Measurements from ENCODE around the gene OTC. TPM values are rescaled to one million over a fixed set of nuclear protein-coding genes. Genes with fewer than 3 reads are reported as not detected.

Gene OTC
- total RNA-seq, 1 experiment from 2014 or later = not detected

GRCh38 chrX:38341442-38341841 lies 11.0 kb upstream of the OTC start:
- DNase-seq = no peak
- intact Hi-C loops (cut with micrococcal nuclease; ENCODE audit: unreplicated experiment) = no loop called here
- no peaks in the 10 kb centered on the region for H3K36me3 ChIP-seq (ENCODE audit: low read depth)
- H3K9me3 ChIP-seq (ENCODE audit: insufficient read depth, low read depth) = no peaks in the 10 kb centered on the region
- H2AFZ ChIP-seq = no peak overlapping the region
- no peaks in the 10 kb centered on the region for H3K4me1 ChIP-seq (replicated peaks; ENCODE audit: insufficient read depth)
- no peak overlapping the region for H3K27ac ChIP-seq
- BruUV-seq (replicated peaks) = no TSS peak
- H3K4me3 ChIP-seq = no peak overlapping the region
- CTCF ChIA-PET = no interaction called here
- H3K79me2 ChIP-seq (ENCODE audit: low read depth) = no peaks in the 10 kb centered on the region
- H3K9me2 ChIP-seq (ENCODE audit: insufficient read depth) = no peaks in the 10 kb centered on the region
- no peaks in the 10 kb centered on the region for H3F3A ChIP-seq (ENCODE audit: insufficient read depth, low read depth)
- POLR2A ChIA-PET (ENCODE audit: unreplicated experiment) = no interaction called here
- TF ChIP-seq CTCF (conservative IDR thresholded peaks at IDR 0.05) (no peak), EZH2 (IDR thresholded peaks at IDR 0.05; ENCODE audit: low read depth) (no peak)
- H4K20me1 ChIP-seq (ENCODE audit: insufficient read depth) = no peaks in the 10 kb centered on the region
- no peaks in the 10 kb centered on the region for H3K27me3 ChIP-seq (ENCODE audit: insufficient read depth, low read depth)
- H3K4me2 ChIP-seq = no peak overlapping the region

GRCh38 chrX:38342853-38343778 lies 9.3 kb upstream of the OTC start:
- Histone ChIP-seq H3K9me2 (ENCODE audit: insufficient read depth) (no peaks in the 10 kb centered on the region), H3F3A (ENCODE audit: insufficient read depth, low read depth) (no peaks in the 10 kb centered on the region), H3K4me2 (no peak overlapping the region), H4K20me1 (ENCODE audit: insufficient read depth) (no peaks in the 10 kb centered on the region), H3K4me3 (no peak overlapping the region), H3K27me3 (ENCODE audit: insufficient read depth, low read depth) (no peaks in the 10 kb centered on the region), H3K4me1 (replicated peaks; ENCODE audit: insufficient read depth) (no peaks in the 10 kb centered on the region), H3K36me3 (ENCODE audit: low read depth) (no peaks in the 10 kb centered on the region), H3K9me3 (ENCODE audit: insufficient read depth, low read depth) (no peaks in the 10 kb centered on the region), H2AFZ (no peak overlapping the region), H3K27ac (no peak overlapping the region), H3K79me2 (ENCODE audit: low read depth) (no peaks in the 10 kb centered on the region)
- ChIA-PET POLR2A (ENCODE audit: unreplicated experiment) (no interaction called here), CTCF (no interaction called here)
- no TSS peak for BruUV-seq (replicated peaks)
- intact Hi-C loops (cut with micrococcal nuclease; ENCODE audit: unreplicated experiment) = no loop called here
- TF ChIP-seq EZH2 (IDR thresholded peaks at IDR 0.05; ENCODE audit: low read depth) (no peak), CTCF (conservative IDR thresholded peaks at IDR 0.05) (no peak)
- no peak for DNase-seq

GRCh38 chrX:38346150-38346549 lies 6.3 kb upstream of the OTC start:
- Histone ChIP-seq H3K4me2 (no peak overlapping the region), H3K27ac (no peak overlapping the region), H4K20me1 (ENCODE audit: insufficient read depth) (no peaks in the 10 kb centered on the region), H3K36me3 (ENCODE audit: low read depth) (no peaks in the 10 kb centered on the region), H3K4me1 (replicated peaks; ENCODE audit: insufficient read depth) (no peaks in the 10 kb centered on the region), H3K9me3 (ENCODE audit: insufficient read depth, low read depth) (no peaks in the 10 kb centered on the region), H2AFZ (no peak overlapping the region), H3K27me3 (ENCODE audit: insufficient read depth, low read depth) (no peaks in the 10 kb centered on the region), H3K9me2 (ENCODE audit: insufficient read depth) (no peaks in the 10 kb centered on the region), H3F3A (ENCODE audit: insufficient read depth, low read depth) (no peaks in the 10 kb centered on the region), H3K4me3 (no peak overlapping the region), H3K79me2 (ENCODE audit: low read depth) (no peaks in the 10 kb centered on the region)
- no peak for DNase-seq
- no TSS peak for BruUV-seq (replicated peaks)
- no peak for TF ChIP-seq CTCF (conservative IDR thresholded peaks at IDR 0.05)
- no peak for TF ChIP-seq EZH2 (IDR thresholded peaks at IDR 0.05; ENCODE audit: low read depth)
- CTCF ChIA-PET = no interaction called here
- POLR2A ChIA-PET (ENCODE audit: unreplicated experiment) = no interaction called here
- intact Hi-C loops (cut with micrococcal nuclease; ENCODE audit: unreplicated experiment) = no loop called here
